K562 (cell line): ENCODE results near the gene GNAI2. TPM values are rescaled to one million over a fixed set of nuclear protein-coding genes. Genes with fewer than 3 reads are reported as not detected.

Experiments used
- ATAC-seq: fragments of 200-7000 bp; cut with Tn5 transposase; 3 replicates; pipeline ENCODE4 v1.9.1; 2020; ENCODE audit warnings: moderate library complexity
- BruUV-seq: library from RNA; stranded (reverse); fragments of 400-500 nt; replicated peaks from 2 replicates; lab custom pipeline; 2021; lab: Mats Ljungman, UMichigan
- CTCF ChIA-PET: fragments of 300-600 bp; formaldehyde crosslinking; extraction: SDS; loops from one replicate; lab custom pipeline; 2021; ENCODE audit warnings: low intra/inter-chr PET ratio; lab: Yijun Ruan, JAX
- POLR2A ChIA-PET: fragments of 300-600, 350-650 bp; sonication (Branson Sonifier 250); formaldehyde crosslinking; extraction: SDS; loops from one replicate; lab custom pipeline; 2021; ENCODE audit warnings: antibody characterized with exemption, inconsistent platforms; lab: Yijun Ruan, JAX
- DNase-seq, 4 experiments: peaks; one replicate each; pipeline versions ENCODE4 v3.0.0 to v3.0.0-alpha.2; 2011 to 2018; ENCODE audit warnings: low spot score in 3 of 4, mixed read lengths in 3 of 4; ENCODE audit errors: extremely low read depth in 1 of 4
- FAIRE-seq: peaks from 2 replicates; lab custom pipeline; 2011; peaks lifted over from hg19 to GRCh38; lab: Jason Lieb, UNC
- H2AFZ ChIP-seq: 2 replicates; pipeline ENCODE4 v1.6.0; 2011; ENCODE audit warnings: low read depth, low read length, control low read depth, inconsistent platforms
- H3K27ac ChIP-seq: fragments of 200-600 bp; 3 replicates; pipeline ENCODE4 v1.8.0; 2011; ENCODE audit warnings: low read depth, mild to moderate bottlenecking, control low read depth, inconsistent platforms, low read length, moderate library complexity, mixed read lengths; ENCODE audit errors: extremely low read depth
- H3K27me3 ChIP-seq, 2 experiments: fragments of 300-600 bp in 1 of 2; 2 replicates in 1 of 2; 3 replicates in 1 of 2; pipeline versions ENCODE4 v1.6.0 to v1.8.0; 2011; ENCODE audit warnings: inconsistent platforms in 2 of 2, low read length in 2 of 2, mild to moderate bottlenecking in 1 of 2, mixed read lengths in 1 of 2, moderate library complexity in 1 of 2; ENCODE audit not compliant: control insufficient read depth in 2 of 2, insufficient read depth in 2 of 2
- H3K36me3 ChIP-seq: fragments of 300-600 bp; 3 replicates; pipeline ENCODE4 v1.8.0; 2011; ENCODE audit warnings: mild to moderate bottlenecking, low read length, inconsistent platforms; ENCODE audit not compliant: control insufficient read depth, insufficient read depth
- H3K4me1 ChIP-seq, 2 experiments: fragments of 200-600 bp in 1 of 2; replicated peaks in 1 of 2; 2 replicates in 1 of 2; 3 replicates in 1 of 2; pipeline versions ENCODE4 v1.5.1 to v1.8.0; 2011; ENCODE audit warnings: inconsistent platforms in 2 of 2, low read length in 2 of 2, mild to moderate bottlenecking in 1 of 2, mixed read lengths in 1 of 2, moderate library complexity in 1 of 2; ENCODE audit not compliant: control insufficient read depth in 2 of 2, insufficient read depth in 2 of 2
- H3K4me2 ChIP-seq: 2 replicates; pipeline ENCODE4 v1.6.1; 2011; ENCODE audit warnings: low read length, control low read depth, inconsistent platforms, mixed read lengths; ENCODE audit not compliant: insufficient read depth
- H3K4me3 ChIP-seq: fragments of 200-600 bp; sonication (generic), shearing (Covaris generic); 2 replicates; pipeline ENCODE4 v1.5.1; 2016; ENCODE audit warnings: control low read depth, inconsistent platforms
- H3K79me2 ChIP-seq: fragments of 200-600 bp; 3 replicates; pipeline ENCODE4 v1.8.0; 2011; ENCODE audit warnings: low read length, inconsistent platforms; ENCODE audit not compliant: control insufficient read depth, insufficient read depth
- H3K9ac ChIP-seq, 2 experiments: 2 replicates each; pipeline versions ENCODE4 v1.6.0 to v1.6.1; 2011; ENCODE audit warnings: low read depth in 2 of 2, low read length in 2 of 2, control low read depth in 1 of 2, inconsistent platforms in 1 of 2, mild to moderate bottlenecking in 1 of 2, mixed read lengths in 1 of 2; ENCODE audit not compliant: insufficient read depth in 1 of 2
- H3K9me1 ChIP-seq: one replicate; pipeline ENCODE4 v1.6.0; 2011; ENCODE audit warnings: inconsistent platforms, mild to moderate bottlenecking, low read length, moderate library complexity; ENCODE audit not compliant: control insufficient read depth, insufficient read depth
- H3K9me3 ChIP-seq: replicated peaks from 2 replicates; pipeline ENCODE4 v1.5.1; 2011; ENCODE audit warnings: low read depth, low read length, inconsistent platforms; ENCODE audit not compliant: control insufficient read depth, insufficient read depth
- H4K20me1 ChIP-seq: replicated peaks from 2 replicates; pipeline ENCODE4 v1.6.1; 2011; ENCODE audit warnings: low read length, inconsistent platforms, mixed read lengths; ENCODE audit not compliant: control insufficient read depth, insufficient read depth
- POLR2A ChIP-seq: fragments of 450-650 bp; conservative IDR thresholded peaks from 2 replicates; pipeline ENCODE4 v1.6.1; 2016
- RUNX1 ChIP-seq: sonication (generic); IDR thresholded peaks from 2 replicates; pipeline ENCODE4 v1.6.1; 2016; ENCODE audit warnings: antibody characterized with exemption, low read depth
- ZBTB1 ChIP-seq: sonication (generic); formaldehyde crosslinking; IDR thresholded peaks from 2 replicates; pipeline ENCODE4 v1.8.1; 2023; ENCODE audit warnings: missing genetic modification reagents, low read depth, mild to moderate bottlenecking, borderline replicate concordance
- ZNF830 ChIP-seq: fragments of 250-450 bp; sonication (Bioruptor Pico); IDR thresholded peaks from 2 replicates; pipeline ENCODE4 v1.5.0; 2021; ENCODE audit warnings: mild to moderate bottlenecking
- WGBS: fragments of 100-300 bp; shearing (Covaris generic); methylation state at CpG from one replicate; pipeline ENCODE4 v1.1.6; 2016; ENCODE audit warnings: low coverage, mixed read lengths; ENCODE audit not compliant: insufficient coverage; ENCODE audit errors: missing lambda C conversion rate; 5-methylcytosine and 5-hydroxymethylcytosine counted together
- in situ Hi-C: fragments of 300-500 bp; cut with MboI; formaldehyde crosslinking; loops from 4 replicates; pipeline ENCODE4 v1.15.0; 2018; ENCODE audit warnings: inconsistent platforms, mixed read lengths
- intact Hi-C: fragments of 100-400 bp; cut with micrococcal nuclease; formaldehyde crosslinking; loops from 2 replicates; pipeline ENCODE4 v1.14.2; 2022
- polyA plus RNA-seq, 8 experiments: library from polyadenylated mRNA; depleted of rRNA in 4 of 8; stranded (reverse) in 5 of 8; unstranded in 3 of 8; fragments of >200 nt; fragmentation: Nextera tagmentation in 2 of 8; fragmentation: Illumina TruSeq in 1 of 8; extraction: Ambion mirVana in 2 of 8; extraction: Trizol in 1 of 8; gene quantifications; 2 replicates each; pipeline versions ENCODE4 v1.2.1 to v1.2.3, GENCODE V29; 2011 to 2014; ENCODE audit warnings: inconsistent platforms in 1 of 8, missing spikeins in 1 of 8
- total RNA-seq, 7 experiments: library from RNA; depleted of rRNA in 6 of 7; stranded (reverse); fragments of >200 nt in 6 of 7; fragmentation: Illumina TruSeq in 2 of 7; extraction: Trizol in 2 of 7; gene quantifications; 2 replicates each; pipeline versions ENCODE4 v1.2.1 to v1.2.3, GENCODE V29; 2011 to 2021; ENCODE audit warnings: low replicate concordance in 1 of 7
- TF ChIP-seq, protein P1 (sequence below): fragments of 250-450 bp; sonication (Bioruptor Pico); IDR thresholded peaks from 2 replicates; pipeline ENCODE4 v1.5.0; 2021

Gene GNAI2
- total and polyA plus RNA-seq, 9 of the 15 experiments (the other 6 are each of a cell fraction or from before 2014, with no cell fraction given), result 1.1 to 72.2 (median 42.7) TPM

GRCh38 chr3:50259432-50260026 is 23.5 kb downstream of the GNAI2 start:
- H3K27ac ChIP-seq, result peak overlapping the region; percentile 84; the same call in 2 of the 3 replicates
- peak; percentile 20 for ATAC-seq
- no TSS peak for BruUV-seq

More at GRCh38 chr3:50259432-50260026, 23.5 kb downstream of the GNAI2 start:
- peaks cover 4% of the 10 kb centered on the region; the same call in 1 of the 2 replicates for H3K9me3 ChIP-seq
- CTCF ChIA-PET, result interaction anchor here (1.0 to 1.7 kb wide), 3 partner anchors 15 to 283 kb away, joined by 3 to 5 read pairs (median 5); no protein-coding TSS in a partner anchor
- DNase-seq, result no peak
- TF ChIP-seq RUNX1 (0 out of 2 replicates have a peak, but pooled peaks have one; percentile 10), ZNF830 (CRISPR knock-in tag) (0 out of 2 replicates have a peak, but pooled peaks have one; percentile 35), POLR2A (0 out of 2 replicates have a peak, but pooled peaks have one; percentile 3), ZBTB1 (no peak)
- TF ChIP-seq, protein P1, sequence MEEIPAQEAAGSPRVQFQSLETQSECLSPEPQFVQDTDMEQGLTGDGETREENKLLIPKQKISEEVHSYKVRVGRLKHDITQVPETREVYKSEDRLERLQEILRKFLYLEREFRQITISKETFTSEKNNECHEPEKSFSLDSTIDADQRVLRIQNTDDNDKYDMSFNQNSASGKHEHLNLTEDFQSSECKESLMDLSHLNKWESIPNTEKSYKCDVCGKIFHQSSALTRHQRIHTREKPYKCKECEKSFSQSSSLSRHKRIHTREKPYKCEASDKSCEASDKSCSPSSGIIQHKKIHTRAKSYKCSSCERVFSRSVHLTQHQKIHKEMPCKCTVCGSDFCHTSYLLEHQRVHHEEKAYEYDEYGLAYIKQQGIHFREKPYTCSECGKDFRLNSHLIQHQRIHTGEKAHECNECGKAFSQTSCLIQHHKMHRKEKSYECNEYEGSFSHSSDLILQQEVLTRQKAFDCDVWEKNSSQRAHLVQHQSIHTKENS (CRISPR knock-in tag), result no peak
- TF ChIP-seq, all 486 proteins: peak for 3
- no peaks in the 10 kb centered on the region for H3K27me3 ChIP-seq
- H3K9me1 ChIP-seq, result no peaks in the 10 kb centered on the region
- H4K20me1 ChIP-seq, result no peaks in the 10 kb centered on the region
- 37% methylated on average over 11 of the region's 18 CpGs for WGBS
- POLR2A ChIA-PET, result interaction anchor here (0.5 to 1.7 kb wide), 6 partner anchors 9 to 1882 kb away, joined by 3 to 8 read pairs (median 4); no protein-coding TSS in a partner anchor
- in situ Hi-C loops (no loop called here), intact Hi-C loops (no loop called here)
- H3K36me3 ChIP-seq, result peaks cover 26% of the 10 kb centered on the region; the same call in 2 of the 3 replicates
- peak overlapping the region; percentile 73 to 84; a peak in 3 of 4 replicates for H3K9ac ChIP-seq
- H3K4me2 ChIP-seq, result peak overlapping the region; percentile 69
- H3K4me1 ChIP-seq, result peaks cover 6 to 33% of the 10 kb centered on the region in 2 experiments; a peak in 4 of 5 replicates
- H3K79me2 ChIP-seq, result peaks cover 3% of the 10 kb centered on the region; the same call in 1 of the 3 replicates
- H3K4me3 ChIP-seq, result no peak overlapping the region
- FAIRE-seq, result no peak
- H2AFZ ChIP-seq, result peak overlapping the region; percentile 84
